K562 (cell line): ENCODE measurements around the gene NAP1L1. TPM values are rescaled to one million over a fixed set of nuclear protein-coding genes. Genes with fewer than 3 reads are reported as not detected.

ENCODE experiments used
- ARID1B ChIP-seq: fragments of 450-650 bp; IDR thresholded peaks from 2 replicates; pipeline ENCODE4 v1.6.1; 2016; ENCODE audit warnings: antibody characterized with exemption, mild to moderate bottlenecking, inconsistent platforms
- CBFA2T3 ChIP-seq: fragments of 450-650 bp; IDR thresholded peaks from 2 replicates; pipeline ENCODE4 v1.6.1; 2017
- MCM5 ChIP-seq: fragments of 450-650 bp; IDR thresholded peaks from 2 replicates; pipeline ENCODE4 v1.6.1; 2016; ENCODE audit warnings: low read depth
- OTX1 ChIP-seq: fragments of 450-650 bp; formaldehyde crosslinking; IDR thresholded peaks from 2 replicates; pipeline ENCODE4 v1.4.0; 2022; ENCODE audit warnings: mild to moderate bottlenecking
- PHF20 ChIP-seq: fragments of 450-650 bp; IDR thresholded peaks from 2 replicates; pipeline ENCODE4 v1.6.1; 2018; ENCODE audit not compliant: partially characterized antibody
- TCF3 ChIP-seq: sonication (generic); formaldehyde crosslinking; IDR thresholded peaks from 2 replicates; pipeline ENCODE4 v1.4.0; 2020; ENCODE audit warnings: mild to moderate bottlenecking, missing genetic modification reagents
- TEAD4 ChIP-seq, 2 experiments: sonication (generic) in 1 of 2; formaldehyde crosslinking in 1 of 2; IDR thresholded peaks; 2 replicates each; pipeline versions ENCODE4 v1.6.1 to v1.8.0; 2012 to 2022; ENCODE audit warnings: borderline replicate concordance in 1 of 2, inconsistent platforms in 1 of 2, low read length in 1 of 2, mild to moderate bottlenecking in 1 of 2, missing genetic modification reagents in 1 of 2
- ZBTB7A ChIP-seq: IDR thresholded peaks from 2 replicates; pipeline ENCODE4 v1.6.1; 2011; ENCODE audit warnings: low read depth, mild to moderate bottlenecking, low read length, moderate library complexity, borderline replicate concordance; ENCODE audit not compliant: control insufficient read depth
- polyA plus RNA-seq, 8 experiments: library from polyadenylated mRNA; depleted of rRNA in 4 of 8; stranded (reverse) in 5 of 8; unstranded in 3 of 8; fragments of >200 nt; fragmentation: Nextera tagmentation in 2 of 8; fragmentation: Illumina TruSeq in 1 of 8; extraction: Ambion mirVana in 2 of 8; extraction: Trizol in 1 of 8; gene quantifications; 2 replicates each; pipeline versions ENCODE4 v1.2.1 to v1.2.3, GENCODE V29; 2011 to 2014; ENCODE audit warnings: inconsistent platforms in 1 of 8, missing spikeins in 1 of 8
- total RNA-seq, 7 experiments: library from RNA; depleted of rRNA in 6 of 7; stranded (reverse); fragments of >200 nt in 6 of 7; fragmentation: Illumina TruSeq in 2 of 7; extraction: Trizol in 2 of 7; gene quantifications; 2 replicates each; pipeline versions ENCODE4 v1.2.1 to v1.2.3, GENCODE V29; 2011 to 2021; ENCODE audit warnings: low replicate concordance in 1 of 7
- TF ChIP-seq, protein P1 (sequence below), 3 experiments: IDR thresholded peaks in 2 of 3; conservative IDR thresholded peaks in 1 of 3; 2 replicates each; pipeline ENCODE4 v1.5.1; 2011 to 2012; ENCODE audit warnings: low read length in 3 of 3, mild to moderate bottlenecking in 3 of 3, control low read depth in 2 of 3, improper control_type of control experiment in 1 of 3, inconsistent platforms in 1 of 3, low read depth in 1 of 3, mixed read lengths in 1 of 3, moderate library complexity in 1 of 3; ENCODE audit not compliant: insufficient read depth in 2 of 3

NAP1L1 gene
- total and polyA plus RNA-seq, 9 of the 15 experiments (the other 6 are each of a cell fraction or from before 2014, with no cell fraction given): 287 to 747 (median 450) TPM

DNA sequence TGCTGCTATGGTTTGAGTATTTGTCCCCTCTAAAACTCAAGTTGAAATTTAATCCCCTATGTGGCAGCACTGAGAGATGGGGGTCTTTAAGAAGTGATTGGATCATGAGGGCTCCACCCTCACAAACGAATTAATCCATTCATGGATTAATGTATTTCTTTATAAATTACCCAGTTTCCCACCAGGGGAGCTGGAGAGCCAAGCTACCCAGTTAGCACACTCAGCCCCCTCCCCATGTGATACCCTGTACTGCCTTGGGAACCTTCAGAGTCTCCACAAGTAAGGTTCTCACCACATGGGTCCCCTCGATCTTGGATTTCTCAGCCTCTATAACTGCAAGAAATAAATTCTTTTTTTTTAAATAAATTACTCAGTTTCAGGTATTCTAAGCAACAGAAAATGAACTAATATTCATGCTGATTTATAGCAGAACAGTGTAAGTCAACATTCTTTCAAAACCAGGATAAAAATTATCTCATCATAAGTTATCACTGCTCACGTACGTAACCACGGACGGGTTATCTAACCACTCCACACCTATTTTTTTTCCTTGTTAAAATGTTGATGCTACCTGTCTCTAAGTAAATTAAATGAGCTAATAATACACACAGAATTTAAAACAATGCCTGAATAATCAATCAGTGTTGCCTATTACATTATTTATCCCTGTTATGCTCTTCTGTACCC, 3.6 kb downstream of the NAP1L1 start (continued):
- TF ChIP-seq, protein P1, sequence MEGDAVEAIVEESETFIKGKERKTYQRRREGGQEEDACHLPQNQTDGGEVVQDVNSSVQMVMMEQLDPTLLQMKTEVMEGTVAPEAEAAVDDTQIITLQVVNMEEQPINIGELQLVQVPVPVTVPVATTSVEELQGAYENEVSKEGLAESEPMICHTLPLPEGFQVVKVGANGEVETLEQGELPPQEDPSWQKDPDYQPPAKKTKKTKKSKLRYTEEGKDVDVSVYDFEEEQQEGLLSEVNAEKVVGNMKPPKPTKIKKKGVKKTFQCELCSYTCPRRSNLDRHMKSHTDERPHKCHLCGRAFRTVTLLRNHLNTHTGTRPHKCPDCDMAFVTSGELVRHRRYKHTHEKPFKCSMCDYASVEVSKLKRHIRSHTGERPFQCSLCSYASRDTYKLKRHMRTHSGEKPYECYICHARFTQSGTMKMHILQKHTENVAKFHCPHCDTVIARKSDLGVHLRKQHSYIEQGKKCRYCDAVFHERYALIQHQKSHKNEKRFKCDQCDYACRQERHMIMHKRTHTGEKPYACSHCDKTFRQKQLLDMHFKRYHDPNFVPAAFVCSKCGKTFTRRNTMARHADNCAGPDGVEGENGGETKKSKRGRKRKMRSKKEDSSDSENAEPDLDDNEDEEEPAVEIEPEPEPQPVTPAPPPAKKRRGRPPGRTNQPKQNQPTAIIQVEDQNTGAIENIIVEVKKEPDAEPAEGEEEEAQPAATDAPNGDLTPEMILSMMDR (IDR thresholded peaks at IDR 0.05 in 2 of 3, conservative IDR thresholded peaks at IDR 0.05 in 1 of 3; ENCODE audit: insufficient read depth in 2 of 3, low read depth in 1 of 3, low read length in 3 of 3): peak in 2 of 3 experiments; percentile 41 to 42; a peak in 3 of 6 replicates
- TF ChIP-seq OTX1 (CRISPR knock-in tag) (no peak), MCM5 (no peak), TCF3 (CRISPR knock-in tag) (0 out of 2 replicates have a peak, but pooled peaks have one; percentile 18), CBFA2T3 (peak; percentile 52), ZBTB7A (peak; percentile 47; the same call in 1 of the 2 replicates), PHF20 (no peak), TEAD4 (IDR thresholded peaks at IDR 0.05; ENCODE audit: low read length) (peak; percentile 58), TEAD4 (CRISPR knock-in tag; IDR thresholded peaks at IDR 0.05; ENCODE audit: borderline replicate concordance) (no peak), ARID1B (peak; percentile 52)
